H9 (cell line): ENCODE measurements around the gene FGR. TPM values are rescaled to one million over a fixed set of nuclear protein-coding genes. Genes with fewer than 3 reads are reported as not detected.
A peak's percentile ranks its signal among the peaks of the same experiment; 100 is the strongest.

Source experiments
- DNase-seq: peaks from one replicate; pipeline ENCODE4 v3.0.0-alpha.2; 2017
- H2AFZ ChIP-seq: one replicate; pipeline ENCODE4 v1.6.1; 2013; ENCODE audit warnings: mild to moderate bottlenecking, low read length, control low read depth, moderate library complexity
- H2AK5ac ChIP-seq: 2 replicates; pipeline ENCODE4 v1.6.1; 2013; ENCODE audit warnings: low read length, control low read depth, mixed read lengths; ENCODE audit not compliant: insufficient read length
- H2BK120ac ChIP-seq: one replicate; pipeline ENCODE4 v1.6.1; 2013; ENCODE audit warnings: low read depth, mild to moderate bottlenecking, low read length, control low read depth, inconsistent platforms; ENCODE audit not compliant: poor library complexity, severe bottlenecking
- H2BK12ac ChIP-seq: 2 replicates; pipeline ENCODE4 v1.6.1; 2013; ENCODE audit warnings: low read length, control low read depth, mixed read lengths, low read depth; ENCODE audit not compliant: insufficient read length
- H2BK15ac ChIP-seq: 2 replicates; pipeline ENCODE4 v1.6.1; 2013; ENCODE audit warnings: low read depth, low read length, control low read depth
- H2BK20ac ChIP-seq: one replicate; pipeline ENCODE4 v1.6.1; 2013; ENCODE audit warnings: low read depth, mild to moderate bottlenecking, low read length, control low read depth, inconsistent platforms; ENCODE audit not compliant: poor library complexity, severe bottlenecking
- H2BK5ac ChIP-seq: 2 replicates; pipeline ENCODE4 v1.6.1; 2013; ENCODE audit warnings: low read length, control low read depth, mixed read lengths; ENCODE audit not compliant: insufficient read length
- H3K14ac ChIP-seq: 2 replicates; pipeline ENCODE4 v1.6.1; 2013; ENCODE audit warnings: low read length, control low read depth; ENCODE audit not compliant: insufficient read depth
- H3K18ac ChIP-seq: 2 replicates; pipeline ENCODE4 v1.6.1; 2013; ENCODE audit warnings: low read depth, mild to moderate bottlenecking, mixed read lengths, low read length, control low read depth; ENCODE audit not compliant: insufficient read length
- H3K23ac ChIP-seq: 2 replicates; pipeline ENCODE4 v1.6.1; 2013; ENCODE audit warnings: low read length, control low read depth, mixed read lengths, low read depth; ENCODE audit not compliant: insufficient read length
- H3K23me2 ChIP-seq: 2 replicates; pipeline ENCODE4 v1.6.1; 2013; ENCODE audit warnings: low read depth, mild to moderate bottlenecking, mixed read lengths, low read length, control low read depth; ENCODE audit not compliant: insufficient read length, poor library complexity, severe bottlenecking
- H3K27ac ChIP-seq: 2 replicates; pipeline ENCODE4 v1.5.1; 2013; ENCODE audit warnings: low read length, control low read depth, mixed read lengths, low read depth; ENCODE audit not compliant: insufficient read length
- H3K27me3 ChIP-seq: 2 replicates; pipeline ENCODE4 v1.6.1; 2013; ENCODE audit warnings: low read length, control low read depth, inconsistent platforms; ENCODE audit not compliant: insufficient read depth
- H3K4ac ChIP-seq: 2 replicates; pipeline ENCODE4 v1.6.1; 2013; ENCODE audit warnings: low read depth, mild to moderate bottlenecking, control low read depth, inconsistent platforms, low read length, moderate library complexity
- H3K4me1 ChIP-seq: 2 replicates; pipeline ENCODE4 v1.6.1; 2013; ENCODE audit warnings: low read length, control low read depth, inconsistent platforms; ENCODE audit not compliant: insufficient read depth
- H3K4me2 ChIP-seq: 2 replicates; pipeline ENCODE4 v1.6.1; 2013; ENCODE audit warnings: low read length, control low read depth, mixed read lengths; ENCODE audit not compliant: insufficient read length, insufficient read depth
- H3K56ac ChIP-seq: 2 replicates; pipeline ENCODE4 v1.6.1; 2013; ENCODE audit warnings: low read depth, mild to moderate bottlenecking, mixed read lengths, low read length, control low read depth; ENCODE audit not compliant: insufficient read length
- H3K79me1 ChIP-seq: 2 replicates; pipeline ENCODE4 v1.6.1; 2013; ENCODE audit warnings: low read depth, mild to moderate bottlenecking, moderate library complexity, low read length, control low read depth, inconsistent platforms; ENCODE audit not compliant: insufficient read depth, poor library complexity, severe bottlenecking
- H3K79me2 ChIP-seq: 2 replicates; pipeline ENCODE4 v1.6.1; 2013; ENCODE audit warnings: low read length, control low read depth, inconsistent platforms; ENCODE audit not compliant: insufficient read depth
- H3K9ac ChIP-seq: 2 replicates; pipeline ENCODE4 v1.6.1; 2013; ENCODE audit warnings: low read length, control low read depth, mixed read lengths; ENCODE audit not compliant: insufficient read length; ENCODE audit errors: extremely low read depth
- H3K9me3 ChIP-seq: one replicate; pipeline ENCODE4 v1.6.1; 2013; ENCODE audit warnings: low read depth, low read length, inconsistent platforms; ENCODE audit not compliant: control insufficient read depth
- H3T11ph ChIP-seq: one replicate; pipeline ENCODE4 v1.6.1; 2013; ENCODE audit warnings: mild to moderate bottlenecking, low read length, control low read depth, inconsistent platforms
- H4K20me1 ChIP-seq: one replicate; pipeline ENCODE4 v1.6.1; 2013; ENCODE audit not compliant: control insufficient read depth, insufficient read length, insufficient read depth
- H4K5ac ChIP-seq: 2 replicates; pipeline ENCODE4 v1.6.1; 2013; ENCODE audit warnings: low read depth, mild to moderate bottlenecking, mixed read lengths, low read length, control low read depth; ENCODE audit not compliant: insufficient read length
- H4K8ac ChIP-seq: replicated peaks from 2 replicates; pipeline ENCODE4 v1.6.1; 2013; ENCODE audit warnings: low read length, control low read depth, mixed read lengths, low read depth; ENCODE audit not compliant: insufficient read length
- H4K91ac ChIP-seq: 2 replicates; pipeline ENCODE4 v1.6.1; 2013; ENCODE audit warnings: low read depth, mild to moderate bottlenecking, moderate library complexity, mixed read lengths, low read length, control low read depth; ENCODE audit not compliant: insufficient read length
- H3K27ac Mint-ChIP-seq, 3 experiments: 2 replicates in 2 of 3; 3 replicates in 1 of 3; pipeline ENCODE4 v1.8.0; 2020 to 2021; ENCODE audit warnings: mixed read lengths in 3 of 3, mild to moderate bottlenecking in 1 of 3, moderate library complexity in 1 of 3
- H3K27me3 Mint-ChIP-seq: 2 replicates; pipeline ENCODE4 v1.8.0; 2021; ENCODE audit warnings: low read depth, mild to moderate bottlenecking, moderate library complexity, mixed read lengths
- H3K36me3 Mint-ChIP-seq, 3 experiments: 2 replicates in 2 of 3; 3 replicates in 1 of 3; pipeline ENCODE4 v1.8.0; 2020 to 2021; ENCODE audit warnings: low read depth in 3 of 3, mixed read lengths in 3 of 3; ENCODE audit not compliant: insufficient read depth in 1 of 3
- H3K4me1 Mint-ChIP-seq, 2 experiments: 2 replicates each; pipeline ENCODE4 v1.8.0; 2020; ENCODE audit warnings: mixed read lengths in 2 of 2
- H3K4me3 Mint-ChIP-seq, 2 experiments: 2 replicates in 1 of 2; 3 replicates in 1 of 2; pipeline ENCODE4 v1.8.0; 2020 to 2021; ENCODE audit warnings: mild to moderate bottlenecking in 2 of 2, mixed read lengths in 2 of 2, moderate library complexity in 1 of 2
- H3K9me3 Mint-ChIP-seq, 2 experiments: 2 replicates in 1 of 2; 3 replicates in 1 of 2; pipeline ENCODE4 v1.8.0; 2020; ENCODE audit warnings: mild to moderate bottlenecking in 2 of 2, mixed read lengths in 2 of 2, moderate library complexity in 1 of 2
- CTCF ChIP-seq: fragments of 200-600 bp; sonication (generic); conservative IDR thresholded peaks from 3 replicates; pipeline ENCODE4 v1.8.0; 2021; ENCODE audit warnings: antibody characterized with exemption, mild to moderate bottlenecking
- WGBS: extraction: QIAGEN DNeasy Blood & Tissue Kit; methylation state at CpG from one replicate; pipeline ENCODE4 v1.1.7; 2013; ENCODE audit warnings: missing lambda C conversion rate, low lambda C conversion rate, mixed read lengths; ENCODE audit not compliant: insufficient read length; ENCODE audit errors: extremely low coverage; 5-methylcytosine and 5-hydroxymethylcytosine counted together
- total RNA-seq: library from RNA; stranded (reverse); gene quantifications from 2 replicates; pipeline ENCODE4 v1.2.1, GENCODE V29; 2021

The FGR gene
- total RNA-seq, 1 experiment from 2014 or later, result not detected

- Histone ChIP-seq H3K27ac (no peak overlapping the region), H4K91ac (no peak overlapping the region), H4K8ac (no peak overlapping the region), H2AFZ (no peak overlapping the region), H2BK120ac (no peak overlapping the region), H2BK5ac (no peak overlapping the region), H3K79me1 (peaks cover 2% of the 10 kb centered on the region), H2BK12ac (no peak overlapping the region), H4K20me1 (peaks cover 6% of the 10 kb centered on the region), H3K23me2 (peaks cover 3% of the 10 kb centered on the region), H3K9ac (no peak overlapping the region), H2BK20ac (no peak overlapping the region), H3K23ac (no peak overlapping the region), H2AK5ac (no peak overlapping the region), H3K4ac (no peak overlapping the region), H3K9me3 (no peaks in the 10 kb centered on the region), H3K18ac (no peak overlapping the region), H3K27me3 (no peaks in the 10 kb centered on the region), H3K79me2 (peaks cover 22% of the 10 kb centered on the region; the same call in 1 of the 2 replicates), H3K14ac (no peak overlapping the region), H3T11ph (no peak overlapping the region), H3K4me1 (peaks cover 18% of the 10 kb centered on the region), H3K56ac (no peak overlapping the region), H4K5ac (no peak overlapping the region), H3K4me2 (no peak overlapping the region), H2BK15ac (no peak overlapping the region)
- no peaks in the 10 kb centered on the region for H3K27me3 Mint-ChIP-seq
- H3K4me1 Mint-ChIP-seq, result peaks cover 33 to 42% of the 10 kb centered on the region in 2 experiments
- WGBS, result no CpG with 5 or more reads among the region's 6 CpGs
- DNase-seq, result no peak
- no peak for TF ChIP-seq CTCF
- peak overlapping the region in 1 of 2 experiments; percentile 57; a peak in 2 of 5 replicates for H3K4me3 Mint-ChIP-seq
- no peaks in the 10 kb centered on the region for H3K9me3 Mint-ChIP-seq
- H3K36me3 Mint-ChIP-seq, result 0 out of 7 replicates have a peak, but pooled peaks cover 0 to 1% (median 0%) of the 10 kb centered on the region in 3 experiments
- no peak overlapping the region for H3K27ac Mint-ChIP-seq
Measured at GRCh38 chr1:27598902-27599528, 36.0 kb downstream of the FGR start.
